ENCODE data around the gene FTO. TPM values are rescaled to one million over a fixed set of nuclear protein-coding genes. Genes with fewer than 3 reads are reported as not detected.

FTO gene
- total and polyA plus RNA-seq, 9 donors: 45.0 to 71.1 (median 55.6) TPM

GRCh38 chr16:53744449-53744848 is 40.5 kb downstream of the FTO start:
- no peak for DNase-seq
- Histone ChIP-seq H3K36me3 (ENCODE audit: control insufficient read depth, insufficient read depth, low read length) (no peaks in the 10 kb centered on the region), H3K9me3 (replicated peaks; ENCODE audit: control insufficient read depth, low read depth, low read length) (peaks cover 6% of the 10 kb centered on the region), H3K4me3 (ENCODE audit: low read length) (no peak overlapping the region), H3K27ac (ENCODE audit: low read length) (no peak overlapping the region), H3K4me1 (ENCODE audit: control insufficient read depth, insufficient read depth, low read length) (peaks cover 2% of the 10 kb centered on the region), H3K27me3 (ENCODE audit: control insufficient read depth, insufficient read depth, low read length) (no peaks in the 10 kb centered on the region)
- WGBS (ENCODE audit: insufficient coverage): 90% methylated on average over 1 of the region's 3 CpGs

- H3K27me3 ChIP-seq (ENCODE audit: control insufficient read depth, insufficient read depth, low read length): no peaks in the 10 kb centered on the region
- H3K27ac ChIP-seq (ENCODE audit: low read length): no peak overlapping the region
- DNase-seq: no peak
- WGBS (ENCODE audit: insufficient coverage): no CpG with 5 or more reads among the region's 3 CpGs
- H3K4me3 ChIP-seq (ENCODE audit: low read length): no peak overlapping the region
- H3K9me3 ChIP-seq (replicated peaks; ENCODE audit: control insufficient read depth, low read depth, low read length): peaks cover 6% of the 10 kb centered on the region
- no peaks in the 10 kb centered on the region for H3K36me3 ChIP-seq (ENCODE audit: control insufficient read depth, insufficient read depth, low read length)
- peaks cover 2% of the 10 kb centered on the region for H3K4me1 ChIP-seq (ENCODE audit: control insufficient read depth, insufficient read depth, low read length)
Measured at GRCh38 chr16:53745086-53745485, 41.1 kb downstream of the FTO start.

- Histone ChIP-seq H3K4me1 (ENCODE audit: control insufficient read depth, insufficient read depth, low read length) (peaks cover 2% of the 10 kb centered on the region), H3K27me3 (ENCODE audit: control insufficient read depth, insufficient read depth, low read length) (no peaks in the 10 kb centered on the region), H3K4me3 (ENCODE audit: low read length) (no peak overlapping the region), H3K36me3 (ENCODE audit: control insufficient read depth, insufficient read depth, low read length) (no peaks in the 10 kb centered on the region), H3K9me3 (replicated peaks; ENCODE audit: control insufficient read depth, low read depth, low read length) (peaks cover 6% of the 10 kb centered on the region), H3K27ac (ENCODE audit: low read length) (no peak overlapping the region)
- DNase-seq: no peak
- WGBS (ENCODE audit: insufficient coverage): no CpG with 5 or more reads among the region's 4 CpGs
Measured at GRCh38 chr16:53745753-53746266, 41.9 kb downstream of the FTO start.

GRCh38 chr16:53752560-53752959 is 48.6 kb downstream of the FTO start:
- Histone ChIP-seq H3K27ac (ENCODE audit: low read length) (no peak overlapping the region), H3K4me3 (ENCODE audit: low read length) (no peak overlapping the region), H3K27me3 (ENCODE audit: control insufficient read depth, insufficient read depth, low read length) (no peaks in the 10 kb centered on the region), H3K4me1 (ENCODE audit: control insufficient read depth, insufficient read depth, low read length) (peaks cover 2% of the 10 kb centered on the region), H3K36me3 (ENCODE audit: control insufficient read depth, insufficient read depth, low read length) (no peaks in the 10 kb centered on the region), H3K9me3 (replicated peaks; ENCODE audit: control insufficient read depth, low read depth, low read length) (peaks cover 6% of the 10 kb centered on the region)
- no peak for DNase-seq
- 60% methylated on average over 1 of the region's 1 CpG for WGBS (ENCODE audit: insufficient coverage)

- DNase-seq: peak; percentile 31
- no peaks in the 10 kb centered on the region for H3K36me3 ChIP-seq (ENCODE audit: control insufficient read depth, insufficient read depth, low read length)
- no CpG with 5 or more reads among the region's 1 CpG for WGBS (ENCODE audit: insufficient coverage)
- H3K27ac ChIP-seq (ENCODE audit: low read length): no peak overlapping the region
- peaks cover 2% of the 10 kb centered on the region for H3K4me1 ChIP-seq (ENCODE audit: control insufficient read depth, insufficient read depth, low read length)
- no peaks in the 10 kb centered on the region for H3K27me3 ChIP-seq (ENCODE audit: control insufficient read depth, insufficient read depth, low read length)
- H3K9me3 ChIP-seq (replicated peaks; ENCODE audit: control insufficient read depth, low read depth, low read length): peaks cover 2% of the 10 kb centered on the region
- H3K4me3 ChIP-seq (ENCODE audit: low read length): no peak overlapping the region
Measured at GRCh38 chr16:53753431-53753830, 49.5 kb downstream of the FTO start.

GRCh38 chr16:53755026-53755910 is 51.3 kb downstream of the FTO start:
- Histone ChIP-seq H3K36me3 (ENCODE audit: control insufficient read depth, insufficient read depth, low read length) (no peaks in the 10 kb centered on the region), H3K27me3 (ENCODE audit: control insufficient read depth, insufficient read depth, low read length) (no peaks in the 10 kb centered on the region), H3K4me1 (ENCODE audit: control insufficient read depth, insufficient read depth, low read length) (peaks cover 2% of the 10 kb centered on the region), H3K9me3 (replicated peaks; ENCODE audit: control insufficient read depth, low read depth, low read length) (no peaks in the 10 kb centered on the region), H3K27ac (ENCODE audit: low read length) (no peak overlapping the region), H3K4me3 (ENCODE audit: low read length) (no peak overlapping the region)
- 81% methylated on average over 3 of the region's 9 CpGs for WGBS (ENCODE audit: insufficient coverage)
- DNase-seq: no peak

GRCh38 chr16:53756275-53756996 is 52.5 kb downstream of the FTO start:
- no peaks in the 10 kb centered on the region for H3K27me3 ChIP-seq (ENCODE audit: control insufficient read depth, insufficient read depth, low read length)
- no peaks in the 10 kb centered on the region for H3K36me3 ChIP-seq (ENCODE audit: control insufficient read depth, insufficient read depth, low read length)
- WGBS (ENCODE audit: insufficient coverage): no CpG with 5 or more reads among the region's 4 CpGs
- no peak overlapping the region for H3K4me3 ChIP-seq (ENCODE audit: low read length)
- H3K27ac ChIP-seq (ENCODE audit: low read length): no peak overlapping the region
- peaks cover 2% of the 10 kb centered on the region for H3K4me1 ChIP-seq (ENCODE audit: control insufficient read depth, insufficient read depth, low read length)
- H3K9me3 ChIP-seq (replicated peaks; ENCODE audit: control insufficient read depth, low read depth, low read length): no peaks in the 10 kb centered on the region
- DNase-seq: peak; percentile 36

GRCh38 chr16:53757971-53758609 is 54.1 kb downstream of the FTO start:
- no peak overlapping the region for H3K4me3 ChIP-seq (ENCODE audit: low read length)
- no peaks in the 10 kb centered on the region for H3K9me3 ChIP-seq (replicated peaks; ENCODE audit: control insufficient read depth, low read depth, low read length)
- H3K36me3 ChIP-seq (ENCODE audit: control insufficient read depth, insufficient read depth, low read length): no peaks in the 10 kb centered on the region
- peaks cover 2% of the 10 kb centered on the region for H3K4me1 ChIP-seq (ENCODE audit: control insufficient read depth, insufficient read depth, low read length)
- H3K27ac ChIP-seq (ENCODE audit: low read length): no peak overlapping the region
- no peak for DNase-seq
- H3K27me3 ChIP-seq (ENCODE audit: control insufficient read depth, insufficient read depth, low read length): no peaks in the 10 kb centered on the region
- WGBS (ENCODE audit: insufficient coverage): 93% methylated on average over 2 of the region's 4 CpGs

- Histone ChIP-seq H3K4me3 (ENCODE audit: low read length) (no peak overlapping the region), H3K9me3 (replicated peaks; ENCODE audit: control insufficient read depth, low read depth, low read length) (no peaks in the 10 kb centered on the region), H3K4me1 (ENCODE audit: control insufficient read depth, insufficient read depth, low read length) (no peaks in the 10 kb centered on the region), H3K36me3 (ENCODE audit: control insufficient read depth, insufficient read depth, low read length) (no peaks in the 10 kb centered on the region), H3K27me3 (ENCODE audit: control insufficient read depth, insufficient read depth, low read length) (no peaks in the 10 kb centered on the region), H3K27ac (ENCODE audit: low read length) (no peak overlapping the region)
- DNase-seq: no peak
- no CpG with 5 or more reads among the region's 4 CpGs for WGBS (ENCODE audit: insufficient coverage)
Measured at GRCh38 chr16:53761962-53762703, 58.2 kb downstream of the FTO start.

All from muscle of leg (tissue), 11 donors.